ENCODE results near the gene ZIC1. TPM values are rescaled to one million over a fixed set of nuclear protein-coding genes. Genes with fewer than 3 reads are reported as not detected.

Gene ZIC1
- total RNA-seq, 1 donor from 2014 or later: not detected

DNA sequence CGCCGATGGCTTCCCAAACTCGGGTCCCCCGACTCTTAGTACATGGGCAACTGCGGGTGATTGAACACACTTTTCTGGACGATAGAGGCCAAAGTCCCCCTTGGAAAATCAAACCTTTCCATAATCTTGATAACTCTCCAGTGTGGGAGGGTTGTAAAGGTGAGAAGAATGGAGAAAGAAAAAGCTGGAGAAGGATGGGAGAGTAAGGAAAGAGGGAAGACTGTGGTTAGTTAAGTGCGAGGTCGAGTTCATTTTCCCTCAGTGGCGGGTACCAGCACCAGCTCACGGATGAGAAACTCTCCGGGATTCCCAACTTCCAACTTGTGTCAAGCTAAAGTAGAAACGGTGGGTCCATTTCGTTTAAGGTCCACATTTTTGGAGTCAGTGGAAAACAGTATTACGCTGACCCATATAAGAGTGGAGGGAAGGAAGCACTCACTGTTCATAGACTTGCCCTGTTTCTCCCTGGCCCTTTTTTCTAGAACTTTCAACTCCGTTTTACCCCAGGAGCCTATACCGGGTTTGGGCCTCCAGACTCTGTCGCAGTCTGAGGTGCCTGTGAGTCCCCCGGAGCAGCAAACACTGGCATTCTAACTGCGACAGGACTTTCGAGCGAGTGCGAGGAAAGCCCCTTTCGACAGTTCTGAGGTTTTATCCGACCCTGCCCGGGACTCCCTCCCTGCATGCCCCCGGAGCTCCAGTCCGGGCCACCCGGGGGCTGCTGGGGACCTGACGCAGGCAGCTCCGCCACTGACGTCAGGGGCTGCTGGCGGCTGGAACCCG lies 14.8 kb downstream of the ZIC1 start:
- peaks cover 65% of the 10 kb centered on the region for H3K27me3 ChIP-seq (ENCODE audit: control insufficient read depth, insufficient read depth, low read length)
- TF ChIP-seq, protein P1, sequence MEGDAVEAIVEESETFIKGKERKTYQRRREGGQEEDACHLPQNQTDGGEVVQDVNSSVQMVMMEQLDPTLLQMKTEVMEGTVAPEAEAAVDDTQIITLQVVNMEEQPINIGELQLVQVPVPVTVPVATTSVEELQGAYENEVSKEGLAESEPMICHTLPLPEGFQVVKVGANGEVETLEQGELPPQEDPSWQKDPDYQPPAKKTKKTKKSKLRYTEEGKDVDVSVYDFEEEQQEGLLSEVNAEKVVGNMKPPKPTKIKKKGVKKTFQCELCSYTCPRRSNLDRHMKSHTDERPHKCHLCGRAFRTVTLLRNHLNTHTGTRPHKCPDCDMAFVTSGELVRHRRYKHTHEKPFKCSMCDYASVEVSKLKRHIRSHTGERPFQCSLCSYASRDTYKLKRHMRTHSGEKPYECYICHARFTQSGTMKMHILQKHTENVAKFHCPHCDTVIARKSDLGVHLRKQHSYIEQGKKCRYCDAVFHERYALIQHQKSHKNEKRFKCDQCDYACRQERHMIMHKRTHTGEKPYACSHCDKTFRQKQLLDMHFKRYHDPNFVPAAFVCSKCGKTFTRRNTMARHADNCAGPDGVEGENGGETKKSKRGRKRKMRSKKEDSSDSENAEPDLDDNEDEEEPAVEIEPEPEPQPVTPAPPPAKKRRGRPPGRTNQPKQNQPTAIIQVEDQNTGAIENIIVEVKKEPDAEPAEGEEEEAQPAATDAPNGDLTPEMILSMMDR (IDR thresholded peaks at IDR 0.05; ENCODE audit: insufficient read depth, low read length, poor library complexity, severe bottlenecking): no peak
- DNase-seq (ENCODE audit: low read depth): no peak
- no peak overlapping the region for H3K4me3 ChIP-seq (ENCODE audit: low read depth, low read length)
- no peaks in the 10 kb centered on the region for H3K36me3 ChIP-seq (ENCODE audit: control insufficient read depth, insufficient read depth, low read length)

DNA sequence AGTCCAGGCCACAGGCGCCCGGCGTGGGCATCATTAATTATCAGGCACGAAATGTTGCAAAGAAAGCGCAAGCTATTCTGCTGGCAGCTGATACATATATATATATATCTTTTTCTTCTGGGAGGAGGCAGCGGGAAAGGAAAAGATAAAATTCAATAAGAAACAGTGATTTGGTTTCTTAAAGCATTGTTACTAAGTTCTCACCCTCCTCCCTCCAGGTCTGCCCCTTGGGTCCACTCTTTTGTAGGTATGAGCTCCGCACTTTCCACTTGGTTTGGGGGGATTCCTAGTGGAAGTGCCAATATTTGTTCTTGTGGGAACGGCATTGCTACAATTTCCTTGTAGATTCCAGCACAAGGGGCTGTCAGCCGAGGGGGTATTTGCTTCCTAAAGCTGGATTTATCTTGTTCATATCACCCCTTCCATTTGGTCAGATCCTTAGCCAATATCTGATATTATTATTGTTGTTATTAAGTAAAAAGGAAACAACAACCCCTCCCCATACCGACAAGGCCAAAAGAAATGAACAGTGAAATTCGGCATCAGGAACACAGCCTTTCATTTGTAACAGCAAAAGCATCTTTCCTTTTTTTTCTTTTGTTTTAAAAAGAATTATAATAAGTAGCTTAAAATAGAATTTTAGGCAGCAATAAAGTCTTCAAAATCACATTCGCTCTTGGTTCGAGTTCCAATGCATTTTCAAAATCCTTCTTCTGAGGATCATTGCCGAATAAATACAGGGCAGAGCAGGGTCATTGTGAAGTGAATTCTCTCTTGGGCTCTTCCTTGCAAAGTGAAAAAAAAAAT lies 15.6 kb downstream of the ZIC1 start:
- DNase-seq (ENCODE audit: low read depth): no peak
- no peak overlapping the region for H3K4me3 ChIP-seq (ENCODE audit: low read depth, low read length)
- peaks cover 57% of the 10 kb centered on the region for H3K27me3 ChIP-seq (ENCODE audit: control insufficient read depth, insufficient read depth, low read length)
- TF ChIP-seq, protein P1 (IDR thresholded peaks at IDR 0.05; ENCODE audit: insufficient read depth, low read length, poor library complexity, severe bottlenecking): no peak
- H3K36me3 ChIP-seq (ENCODE audit: control insufficient read depth, insufficient read depth, low read length): no peaks in the 10 kb centered on the region

DNA sequence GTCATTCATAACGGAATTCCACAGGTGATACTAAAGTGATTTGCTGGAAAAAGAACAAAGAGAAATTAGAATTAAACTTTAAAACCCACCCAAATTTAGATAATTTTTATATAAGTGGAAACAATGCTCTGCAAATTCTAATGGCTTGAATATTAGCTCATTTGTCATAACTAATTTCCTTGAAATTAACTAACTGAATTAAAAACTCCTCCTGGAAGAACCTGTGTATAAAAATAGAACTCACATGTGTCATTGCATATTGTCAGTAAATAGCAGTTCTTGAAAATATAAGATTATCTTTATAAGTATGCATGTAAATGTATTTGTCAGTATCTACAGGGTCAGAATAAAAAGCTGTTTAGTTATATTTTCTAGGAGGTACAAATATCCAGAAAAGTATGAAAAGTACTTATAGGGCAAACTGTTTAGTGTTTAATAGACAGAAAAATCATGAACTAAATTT lies 16.3 kb downstream of the ZIC1 start:
- TF ChIP-seq, protein P1 (IDR thresholded peaks at IDR 0.05; ENCODE audit: insufficient read depth, low read length, poor library complexity, severe bottlenecking): no peak
- Histone ChIP-seq H3K36me3 (ENCODE audit: control insufficient read depth, insufficient read depth, low read length) (no peaks in the 10 kb centered on the region), H3K4me3 (ENCODE audit: low read depth, low read length) (no peak overlapping the region), H3K27me3 (ENCODE audit: control insufficient read depth, insufficient read depth, low read length) (peaks cover 51% of the 10 kb centered on the region)
- no peak for DNase-seq (ENCODE audit: low read depth)

DNA sequence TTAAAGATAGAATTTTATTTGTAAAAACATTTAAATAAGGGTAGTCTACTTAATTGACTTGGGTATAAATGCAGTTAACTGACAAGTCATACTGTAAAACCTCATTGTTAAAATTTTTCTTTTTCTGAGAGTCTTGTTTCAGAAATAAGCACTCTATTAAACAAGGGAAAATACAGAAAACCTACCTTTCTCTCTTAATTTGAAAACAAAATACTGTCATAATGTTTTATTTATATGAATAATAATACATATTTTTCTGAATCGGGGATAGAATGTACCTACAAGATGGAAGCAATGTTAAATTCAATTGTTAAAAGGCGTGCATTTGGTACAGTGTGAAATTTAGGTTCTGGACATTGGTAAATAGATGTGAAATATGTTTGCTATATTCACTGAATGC lies 17.8 kb downstream of the ZIC1 start:
- TF ChIP-seq, protein P1 (IDR thresholded peaks at IDR 0.05; ENCODE audit: insufficient read depth, low read length, poor library complexity, severe bottlenecking): no peak
- Histone ChIP-seq H3K4me3 (ENCODE audit: low read depth, low read length) (no peak overlapping the region), H3K27me3 (ENCODE audit: control insufficient read depth, insufficient read depth, low read length) (peaks cover 38% of the 10 kb centered on the region), H3K36me3 (ENCODE audit: control insufficient read depth, insufficient read depth, low read length) (no peaks in the 10 kb centered on the region)
- DNase-seq (ENCODE audit: low read depth): no peak

DNA sequence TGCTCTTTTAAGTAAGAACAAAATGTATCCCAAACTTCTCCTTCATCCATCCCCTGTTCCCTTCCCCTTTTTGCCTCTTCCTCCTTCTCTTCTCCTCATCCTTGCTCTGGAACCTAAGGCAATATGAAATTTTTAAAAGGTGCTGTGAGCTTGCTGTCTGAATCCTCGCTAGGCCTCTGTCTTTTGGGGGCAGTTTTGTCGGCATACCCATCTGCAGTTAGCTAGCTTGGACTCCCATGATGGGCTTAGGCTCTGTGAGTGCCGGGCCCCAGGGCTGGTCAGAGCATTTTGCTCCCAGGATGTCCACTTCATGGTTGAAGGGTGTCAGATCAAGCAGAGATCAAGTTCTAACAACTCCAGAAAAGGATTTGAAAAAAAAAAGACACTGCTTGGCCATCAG lies 18.6 kb downstream of the ZIC1 start:
- peaks cover 30% of the 10 kb centered on the region for H3K27me3 ChIP-seq (ENCODE audit: control insufficient read depth, insufficient read depth, low read length)
- TF ChIP-seq, protein P1 (IDR thresholded peaks at IDR 0.05; ENCODE audit: insufficient read depth, low read length, poor library complexity, severe bottlenecking): no peak
- no peak overlapping the region for H3K4me3 ChIP-seq (ENCODE audit: low read depth, low read length)
- H3K36me3 ChIP-seq (ENCODE audit: control insufficient read depth, insufficient read depth, low read length): no peaks in the 10 kb centered on the region
- no peak for DNase-seq (ENCODE audit: low read depth)

Measured in kidney epithelial cell (primary cell).